ENCODE results near the gene MMP15. TPM values are rescaled to one million over a fixed set of nuclear protein-coding genes. Genes with fewer than 3 reads are reported as not detected.

MMP15 gene
- total and polyA plus RNA-seq, 8 donors, result 25.3 to 63.5 (median 46.3) TPM

DNA sequence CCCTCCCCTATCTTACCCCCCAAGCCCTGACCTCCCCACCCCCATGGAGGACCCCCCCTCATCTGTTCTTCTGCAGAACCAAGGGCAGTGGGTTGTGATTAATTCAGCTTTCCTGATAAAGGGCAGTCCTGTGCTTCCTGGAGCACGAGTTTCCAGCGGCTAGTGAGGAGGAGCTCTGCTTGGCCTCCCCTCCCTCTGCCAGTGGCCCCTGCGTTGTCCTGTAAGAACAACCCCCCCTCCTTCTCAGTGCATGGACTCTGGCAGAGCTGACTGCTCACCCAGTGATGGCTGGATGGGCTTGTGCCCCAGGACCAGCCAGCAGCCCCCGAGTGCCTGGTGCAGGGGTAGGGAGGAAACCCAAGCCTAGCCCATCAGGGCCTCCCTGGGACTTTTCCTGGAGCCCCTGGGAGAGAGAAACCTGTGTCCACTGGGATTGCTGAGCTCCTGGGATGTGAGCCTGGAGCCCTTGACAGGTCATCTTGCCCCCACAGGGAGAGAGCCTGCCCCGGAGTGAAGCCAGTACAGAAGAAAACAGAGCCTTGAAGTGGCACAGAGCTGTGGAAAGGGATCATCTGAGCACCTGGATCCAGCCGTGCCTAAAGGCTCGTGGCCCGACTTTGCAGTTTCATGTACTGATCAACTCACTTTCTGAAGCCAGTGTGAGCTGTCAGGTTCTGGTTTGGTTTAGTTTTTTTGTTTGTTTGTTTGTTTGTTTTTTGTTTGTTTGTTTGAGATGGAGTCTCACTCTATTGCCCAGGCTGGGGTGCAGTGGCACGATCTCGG lies 26.5 kb downstream of the MMP15 start:
- Histone ChIP-seq H3K27ac (no peak overlapping the region), H3K27me3 (no peaks in the 10 kb centered on the region), H3K4me3 (no peak overlapping the region), H3K36me3 (no peaks in the 10 kb centered on the region), H3K4me1 (peaks cover 1 to 2% of the 10 kb centered on the region in 2 donors), H3K9me3 (no peaks in the 10 kb centered on the region)
- DNase-seq (peak in 1 of 4 donors; percentile 42), ATAC-seq (no peak)
- TF ChIP-seq, protein P1, sequence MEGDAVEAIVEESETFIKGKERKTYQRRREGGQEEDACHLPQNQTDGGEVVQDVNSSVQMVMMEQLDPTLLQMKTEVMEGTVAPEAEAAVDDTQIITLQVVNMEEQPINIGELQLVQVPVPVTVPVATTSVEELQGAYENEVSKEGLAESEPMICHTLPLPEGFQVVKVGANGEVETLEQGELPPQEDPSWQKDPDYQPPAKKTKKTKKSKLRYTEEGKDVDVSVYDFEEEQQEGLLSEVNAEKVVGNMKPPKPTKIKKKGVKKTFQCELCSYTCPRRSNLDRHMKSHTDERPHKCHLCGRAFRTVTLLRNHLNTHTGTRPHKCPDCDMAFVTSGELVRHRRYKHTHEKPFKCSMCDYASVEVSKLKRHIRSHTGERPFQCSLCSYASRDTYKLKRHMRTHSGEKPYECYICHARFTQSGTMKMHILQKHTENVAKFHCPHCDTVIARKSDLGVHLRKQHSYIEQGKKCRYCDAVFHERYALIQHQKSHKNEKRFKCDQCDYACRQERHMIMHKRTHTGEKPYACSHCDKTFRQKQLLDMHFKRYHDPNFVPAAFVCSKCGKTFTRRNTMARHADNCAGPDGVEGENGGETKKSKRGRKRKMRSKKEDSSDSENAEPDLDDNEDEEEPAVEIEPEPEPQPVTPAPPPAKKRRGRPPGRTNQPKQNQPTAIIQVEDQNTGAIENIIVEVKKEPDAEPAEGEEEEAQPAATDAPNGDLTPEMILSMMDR (IDR thresholded peaks at IDR 0.05), result no peak
- intact Hi-C loops (cut with DNase I), result no loop called here

DNA sequence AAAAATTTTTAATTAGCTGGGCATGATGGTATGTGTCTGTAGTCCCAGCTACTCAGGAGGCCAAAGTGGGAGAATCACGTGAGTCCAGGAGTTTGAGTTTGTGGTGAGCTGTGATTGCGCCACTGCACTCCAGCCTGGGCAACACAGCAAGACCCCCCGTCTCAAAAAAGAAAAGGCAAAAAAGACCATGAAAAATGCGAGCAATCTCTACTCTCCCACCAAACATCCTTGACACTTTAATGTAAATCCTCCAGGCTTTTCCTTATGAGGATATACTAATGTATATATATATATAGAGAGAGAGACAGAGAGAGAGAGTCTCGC lies 28.1 kb downstream of the MMP15 start:
- TF ChIP-seq, protein P1 (IDR thresholded peaks at IDR 0.05), result no peak
- H3K9me3 ChIP-seq, result no peaks in the 10 kb centered on the region
- no peaks in the 10 kb centered on the region for H3K27me3 ChIP-seq
- ATAC-seq (no peak), DNase-seq (no peak)
- H3K27ac ChIP-seq, result no peak overlapping the region
- H3K4me3 ChIP-seq, result no peak overlapping the region
- no peaks in the 10 kb centered on the region for H3K36me3 ChIP-seq
- intact Hi-C loops (cut with DNase I), result no loop called here
- H3K4me1 ChIP-seq, result no peaks in the 10 kb centered on the region

DNA sequence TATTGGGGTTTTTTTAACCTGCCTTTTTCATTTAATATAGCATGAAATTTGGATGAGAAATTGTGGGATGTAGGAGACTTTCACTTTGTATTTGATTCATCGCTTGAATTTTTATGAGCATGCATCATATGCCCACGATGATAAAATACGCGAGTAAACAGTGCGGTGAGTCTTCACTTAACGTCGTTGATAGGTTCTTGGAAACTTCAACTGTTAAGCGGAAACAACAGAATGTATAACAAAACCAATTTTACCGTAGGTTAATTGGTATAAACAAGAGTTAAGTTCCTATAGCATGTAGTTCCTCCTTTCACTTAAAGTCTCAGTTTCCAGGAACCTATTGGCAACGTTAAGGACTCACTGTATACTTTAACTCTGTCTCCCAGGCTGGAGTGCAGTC lies 28.7 kb downstream of the MMP15 start:
- no peaks in the 10 kb centered on the region for H3K27me3 ChIP-seq
- intact Hi-C loops (cut with DNase I), result no loop called here
- ATAC-seq, result no peak
- no peaks in the 10 kb centered on the region for H3K36me3 ChIP-seq
- TF ChIP-seq, protein P1 (IDR thresholded peaks at IDR 0.05), result no peak
- DNase-seq, result no peak
- H3K4me3 ChIP-seq, result no peak overlapping the region
- no peaks in the 10 kb centered on the region for H3K9me3 ChIP-seq
- H3K4me1 ChIP-seq, result no peaks in the 10 kb centered on the region
- H3K27ac ChIP-seq, result no peak overlapping the region

DNA sequence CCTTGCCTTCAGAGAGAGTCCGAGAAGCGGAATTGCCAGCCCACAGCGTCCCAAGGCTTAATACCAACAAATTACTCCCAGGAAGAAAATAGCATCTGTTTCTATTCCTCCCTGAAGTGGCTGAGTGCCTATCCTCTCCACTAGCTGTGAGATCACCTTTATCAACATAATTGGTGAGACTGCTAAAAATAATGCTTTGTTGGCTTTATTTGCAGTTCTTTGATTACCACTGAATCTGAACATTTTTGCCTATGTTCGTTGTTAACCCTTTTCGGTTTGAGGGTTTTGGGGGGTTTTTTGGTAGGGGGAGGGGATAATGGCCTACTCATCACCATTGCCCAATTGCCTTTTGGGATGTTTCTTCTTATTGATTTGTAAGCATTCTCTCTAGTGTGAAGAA lies 31.0 kb downstream of the MMP15 start:
- H3K4me1 ChIP-seq, result no peaks in the 10 kb centered on the region
- intact Hi-C loops (cut with DNase I), result no loop called here

DNA sequence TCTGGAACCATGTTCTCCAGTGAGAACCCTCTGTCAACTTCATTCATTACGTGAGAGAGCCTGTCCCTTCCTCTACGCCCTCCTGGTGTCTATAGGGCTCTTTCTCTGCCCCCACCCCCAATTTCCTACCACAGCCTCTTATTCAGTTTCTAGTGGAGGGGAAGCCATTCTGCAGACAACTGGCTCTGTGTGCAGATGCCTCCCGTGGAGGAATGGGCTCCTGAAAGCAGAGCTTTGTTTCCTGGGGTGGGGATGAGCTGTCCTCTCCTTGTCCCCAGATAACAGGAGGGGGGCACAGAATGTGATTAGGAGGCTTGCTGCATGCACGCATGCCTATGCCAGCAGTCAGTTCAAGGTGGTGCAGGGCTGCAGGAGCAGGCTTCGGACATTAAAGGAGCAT lies 31.6 kb downstream of the MMP15 start:
- no peak for ATAC-seq
- Histone ChIP-seq H3K4me3 (no peak overlapping the region), H3K4me1 (no peaks in the 10 kb centered on the region), H3K36me3 (no peaks in the 10 kb centered on the region), H3K9me3 (no peaks in the 10 kb centered on the region), H3K27ac (no peak overlapping the region), H3K27me3 (no peaks in the 10 kb centered on the region)
- intact Hi-C loops (cut with DNase I), result no loop called here
- TF ChIP-seq, protein P1 (IDR thresholded peaks at IDR 0.05), result no peak
- DNase-seq, result no peak

More for the DNA sequence above, 31.0 kb downstream of the MMP15 start:
- H3K9me3 ChIP-seq, result no peaks in the 10 kb centered on the region
- TF ChIP-seq, protein P1 (IDR thresholded peaks at IDR 0.05), result no peak
- H3K36me3 ChIP-seq, result no peaks in the 10 kb centered on the region
- DNase-seq, result no peak
- no peaks in the 10 kb centered on the region for H3K27me3 ChIP-seq
- H3K27ac ChIP-seq, result no peak overlapping the region
- H3K4me3 ChIP-seq, result no peak overlapping the region
- no peak for ATAC-seq
